ENCODE measurements around the gene HLTF.
"Not testable (repeated sequence)": the region's sequence is repeated elsewhere in the genome, so short reads cannot be mapped to it uniquely, and the experiment has no call there.

HLTF gene

GRCh38 chr3:148990236-148990635 lies 96.1 kb downstream of the HLTF start:
- DNase-seq: no peak

- DNase-seq: not testable (repeated sequence)
Measured at GRCh38 chr3:148987551-148987950, 98.8 kb downstream of the HLTF start.

- DNase-seq: no peak
Measured at GRCh38 chr3:148981273-148981672, 105.1 kb downstream of the HLTF start.
